Spinal cord (tissue), 10 donors: ENCODE data around the gene TNC. TPM values are rescaled to one million over a fixed set of nuclear protein-coding genes. Genes with fewer than 3 reads are reported as not detected.

Source experiments
- DNase-seq, 6 donors: peaks; one replicate each; pipeline versions ENCODE4 v3.0.0 to v3.0.0-alpha.2; 2013 to 2015; ENCODE audit warnings: low spot score in 6 of 6, low read depth in 4 of 6
- H3K27ac ChIP-seq: one replicate; pipeline ENCODE4 v1.5.1; 2013; ENCODE audit warnings: low read depth, low read length, control low read depth
- H3K27me3 ChIP-seq: one replicate; pipeline ENCODE4 v1.6.1; 2013; ENCODE audit warnings: low read length; ENCODE audit not compliant: control insufficient read depth, insufficient read depth
- H3K36me3 ChIP-seq: one replicate; pipeline ENCODE4 v1.6.1; 2013; ENCODE audit warnings: low read length; ENCODE audit not compliant: control insufficient read depth, insufficient read depth
- H3K4me1 ChIP-seq: one replicate; pipeline ENCODE4 v1.6.1; 2013; ENCODE audit warnings: low read length; ENCODE audit not compliant: control insufficient read depth, insufficient read depth
- H3K4me3 ChIP-seq: one replicate; pipeline ENCODE4 v1.5.1; 2013; ENCODE audit warnings: low read depth, low read length, control low read depth
- H3K9me3 ChIP-seq: one replicate; pipeline ENCODE4 v1.6.1; 2013; ENCODE audit warnings: low read length; ENCODE audit not compliant: control insufficient read depth, insufficient read depth
- WGBS: methylation state at CpG from one replicate; pipeline ENCODE4 v1.1.5; 2013; ENCODE audit warnings: missing lambda C conversion rate; ENCODE audit not compliant: insufficient coverage; 5-methylcytosine and 5-hydroxymethylcytosine counted together
- polyA plus RNA-seq, 2 donors: library from polyadenylated mRNA; unstranded; fragments of 120-200 nt; gene quantifications; one replicate each; pipeline ENCODE4 v1.2.1, GENCODE V29; 2013; ENCODE audit not compliant: insufficient read length in 2 of 2
- total RNA-seq, 2 donors: library from RNA; depleted of rRNA in 1 of 2; stranded (reverse); fragments of 120-200 nt in 1 of 2; fragments of >200 nt in 1 of 2; gene quantifications; one replicate each; pipeline versions ENCODE4 v1.2.3 to v1.2.4, GENCODE V29; 2013 to 2014
- donor health status: healthy.

Gene TNC
- total and polyA plus RNA-seq, 4 donors: 83.8 to 213 (median 122) TPM

GRCh38 chr9:115106642-115107041, 11.3 kb downstream of the TNC start:
- DNase-seq: peak in 1 of 6 donors; percentile 19
- WGBS: no CpG with 5 or more reads among the region's 2 CpGs
- no peaks in the 10 kb centered on the region for H3K27me3 ChIP-seq
- H3K9me3 ChIP-seq: no peaks in the 10 kb centered on the region
- H3K27ac ChIP-seq: peak overlapping the region; percentile 19
- H3K36me3 ChIP-seq: no peaks in the 10 kb centered on the region
- H3K4me3 ChIP-seq: no peak overlapping the region
- no peaks in the 10 kb centered on the region for H3K4me1 ChIP-seq

GRCh38 chr9:115106001-115106400, 12.0 kb downstream of the TNC start:
- Histone ChIP-seq H3K4me3 (no peak overlapping the region), H3K27ac (no peak overlapping the region), H3K36me3 (no peaks in the 10 kb centered on the region), H3K9me3 (no peaks in the 10 kb centered on the region), H3K4me1 (no peaks in the 10 kb centered on the region), H3K27me3 (no peaks in the 10 kb centered on the region)
- WGBS: 88% methylated on average over 1 of the region's 1 CpG
- no peak for DNase-seq

- Histone ChIP-seq H3K27ac (no peak overlapping the region), H3K4me3 (no peak overlapping the region), H3K36me3 (no peaks in the 10 kb centered on the region), H3K4me1 (no peaks in the 10 kb centered on the region), H3K27me3 (no peaks in the 10 kb centered on the region), H3K9me3 (no peaks in the 10 kb centered on the region)
- DNase-seq: peak in 1 of 6 donors; percentile 37
- WGBS: no CpG with 5 or more reads among the region's 4 CpGs
These were observed 13.0 kb downstream of the TNC start for GRCh38 chr9:115104908-115105307.

GRCh38 chr9:115103746-115104477, 14.0 kb downstream of the TNC start:
- Histone ChIP-seq H3K27me3 (no peaks in the 10 kb centered on the region), H3K9me3 (no peaks in the 10 kb centered on the region), H3K4me1 (no peaks in the 10 kb centered on the region), H3K36me3 (no peaks in the 10 kb centered on the region), H3K27ac (no peak overlapping the region), H3K4me3 (no peak overlapping the region)
- no CpG with 5 or more reads among the region's 3 CpGs for WGBS
- DNase-seq: no peak

- H3K27me3 ChIP-seq: no peaks in the 10 kb centered on the region
- H3K36me3 ChIP-seq: no peaks in the 10 kb centered on the region
- H3K9me3 ChIP-seq: no peaks in the 10 kb centered on the region
- DNase-seq: peak in 1 of 6 donors; percentile 81
- WGBS: 60% methylated on average over 1 of the region's 1 CpG
- no peaks in the 10 kb centered on the region for H3K4me1 ChIP-seq
- no peak overlapping the region for H3K4me3 ChIP-seq
- peak overlapping the region; percentile 49 for H3K27ac ChIP-seq
These were observed 18.1 kb downstream of the TNC start for GRCh38 chr9:115099901-115100300.

- H3K4me3 ChIP-seq: no peak overlapping the region
- H3K9me3 ChIP-seq: no peaks in the 10 kb centered on the region
- H3K27me3 ChIP-seq: no peaks in the 10 kb centered on the region
- H3K36me3 ChIP-seq: no peaks in the 10 kb centered on the region
- no peak overlapping the region for H3K27ac ChIP-seq
- H3K4me1 ChIP-seq: no peaks in the 10 kb centered on the region
- WGBS: 60% methylated on average over 1 of the region's 5 CpGs
- DNase-seq: peak in 1 of 6 donors; percentile 32
These were observed 19.6 kb downstream of the TNC start for GRCh38 chr9:115098226-115098965.

GRCh38 chr9:115093520-115093919, 24.4 kb downstream of the TNC start:
- DNase-seq: peak in 1 of 6 donors; percentile 65
- WGBS: 49% methylated on average over 2 of the region's 2 CpGs
- Histone ChIP-seq H3K4me3 (no peak overlapping the region), H3K27me3 (no peaks in the 10 kb centered on the region), H3K27ac (no peak overlapping the region), H3K9me3 (no peaks in the 10 kb centered on the region), H3K4me1 (peaks cover 4% of the 10 kb centered on the region), H3K36me3 (peaks cover 6% of the 10 kb centered on the region)

GRCh38 chr9:115090486-115090885, 27.5 kb downstream of the TNC start:
- H3K36me3 ChIP-seq: peaks cover 22% of the 10 kb centered on the region
- H3K27ac ChIP-seq: no peak overlapping the region
- no peaks in the 10 kb centered on the region for H3K27me3 ChIP-seq
- no peaks in the 10 kb centered on the region for H3K9me3 ChIP-seq
- WGBS: 97% methylated on average over 9 of the region's 9 CpGs
- DNase-seq: no peak
- peaks cover 22% of the 10 kb centered on the region for H3K4me1 ChIP-seq
- H3K4me3 ChIP-seq: no peak overlapping the region

- Histone ChIP-seq H3K4me3 (no peak overlapping the region), H3K4me1 (peaks cover 22% of the 10 kb centered on the region), H3K27me3 (no peaks in the 10 kb centered on the region), H3K9me3 (no peaks in the 10 kb centered on the region), H3K27ac (no peak overlapping the region), H3K36me3 (peaks cover 25% of the 10 kb centered on the region)
- no CpG with 5 or more reads among the region's 1 CpG for WGBS
- DNase-seq: no peak
These were observed 29.1 kb downstream of the TNC start for GRCh38 chr9:115088860-115089259.

GRCh38 chr9:115086886-115087285, 31.1 kb downstream of the TNC start:
- Histone ChIP-seq H3K4me1 (peaks cover 22% of the 10 kb centered on the region), H3K4me3 (no peak overlapping the region), H3K27me3 (no peaks in the 10 kb centered on the region), H3K27ac (no peak overlapping the region), H3K9me3 (no peaks in the 10 kb centered on the region), H3K36me3 (peaks cover 25% of the 10 kb centered on the region)
- WGBS: 84% methylated on average over 20 of the region's 20 CpGs
- no peak for DNase-seq
